HEK293 (cell line): ENCODE measurements around the gene SLC30A3.
A peak's percentile ranks its signal among the peaks of the same experiment; 100 is the strongest.

ENCODE experiments used
- CTCF ChIA-PET: fragments of 350-600 bp; formaldehyde crosslinking; extraction: SDS; loops from one replicate; lab custom pipeline; 2021; ENCODE audit warnings: antibody characterized with exemption; lab: Yijun Ruan, JAX
- POLR2A ChIA-PET: fragments of 300-600 bp; formaldehyde crosslinking; extraction: SDS; loops from one replicate; lab custom pipeline; 2020; ENCODE audit warnings: antibody characterized with exemption, inconsistent platforms; lab: Yijun Ruan, JAX
- H3K27ac ChIP-seq: fragments of 200-500 bp; sonication (Bioruptor generic); 2 replicates; pipeline ENCODE4 v1.5.1; 2014; ENCODE audit warnings: low read depth, low read length, control low read depth, inconsistent platforms; ENCODE audit errors: extremely low read depth
- H3K36me3 ChIP-seq, 2 experiments: fragments of 200-500 bp in 1 of 2; sonication (Bioruptor generic) in 1 of 2; 1 replicate in 1 of 2; 2 replicates in 1 of 2; pipeline ENCODE4 v1.5.1; 2014 to 2017; ENCODE audit warnings: inconsistent platforms in 2 of 2, low read length in 2 of 2; ENCODE audit not compliant: control insufficient read depth in 2 of 2, insufficient read depth in 1 of 2
- H3K4me1 ChIP-seq: fragments of 200-500 bp; sonication (Bioruptor generic); 2 replicates; pipeline ENCODE4 v1.5.1; 2014; ENCODE audit warnings: mild to moderate bottlenecking, low read length, inconsistent platforms; ENCODE audit not compliant: control insufficient read depth, insufficient read depth
- H3K4me3 ChIP-seq: 2 replicates; pipeline ENCODE4 v1.5.1; 2011; ENCODE audit warnings: low read depth, mild to moderate bottlenecking, control low read depth, low read length, moderate library complexity
- H3K9me3 ChIP-seq: fragments of 200-500 bp; sonication (Bioruptor generic); 2 replicates; pipeline ENCODE4 v1.5.1; 2014; ENCODE audit warnings: low read depth, low read length, inconsistent platforms; ENCODE audit not compliant: control insufficient read depth, insufficient read depth
- GLI4 ChIP-seq: fragments of 450-650 bp; formaldehyde crosslinking; IDR thresholded peaks from 2 replicates; pipeline ENCODE4 v1.5.1; 2016; ENCODE audit warnings: missing biosample characterization, missing genetic modification characterization
- IKZF3 ChIP-seq: fragments of 450-650 bp; IDR thresholded peaks from 2 replicates; pipeline ENCODE4 v1.5.0; 2018; ENCODE audit warnings: missing biosample characterization, mild to moderate bottlenecking, missing genetic modification characterization, moderate library complexity
- MYNN ChIP-seq: fragments of 450-650 bp; formaldehyde crosslinking; IDR thresholded peaks from 2 replicates; pipeline ENCODE4 v1.5.1; 2016; ENCODE audit warnings: missing biosample characterization, missing genetic modification characterization, borderline replicate concordance
- OSR2 ChIP-seq: fragments of 450-650 bp; formaldehyde crosslinking; IDR thresholded peaks from 2 replicates; pipeline ENCODE4 v1.5.1; 2016; ENCODE audit warnings: missing biosample characterization, missing genetic modification characterization
- REST ChIP-seq: fragments of 450-650 bp; formaldehyde crosslinking; IDR thresholded peaks from 2 replicates; pipeline ENCODE4 v1.5.1; 2016; ENCODE audit warnings: missing biosample characterization, missing genetic modification characterization
- SCRT2 ChIP-seq: fragments of 450-650 bp; formaldehyde crosslinking; IDR thresholded peaks from 2 replicates; pipeline ENCODE4 v1.5.1; 2016; ENCODE audit warnings: missing biosample characterization, missing genetic modification characterization
- TCF7L2 ChIP-seq: IDR thresholded peaks from 2 replicates; pipeline ENCODE4 v1.6.1; 2011; ENCODE audit warnings: low read depth, mild to moderate bottlenecking, inconsistent platforms, low read length, moderate library complexity, borderline replicate concordance
- YY2 ChIP-seq: fragments of 450-650 bp; formaldehyde crosslinking; IDR thresholded peaks from 2 replicates; pipeline ENCODE4 v1.5.1; 2016; ENCODE audit warnings: missing biosample characterization, missing genetic modification characterization
- ZBTB17 ChIP-seq: fragments of 450-650 bp; formaldehyde crosslinking; IDR thresholded peaks from 2 replicates; pipeline ENCODE4 v1.5.1; 2016; ENCODE audit warnings: missing biosample characterization, missing genetic modification characterization
- ZBTB20 ChIP-seq: fragments of 450-650 bp; formaldehyde crosslinking; IDR thresholded peaks from 2 replicates; pipeline ENCODE4 v1.5.1; 2016; ENCODE audit warnings: missing biosample characterization, missing genetic modification characterization
- ZBTB21 ChIP-seq: fragments of 450-650 bp; formaldehyde crosslinking; IDR thresholded peaks from 2 replicates; pipeline ENCODE4 v1.5.1; 2017; ENCODE audit warnings: missing biosample characterization, missing genetic modification characterization
- ZNF202 ChIP-seq: fragments of 450-650 bp; formaldehyde crosslinking; IDR thresholded peaks from 2 replicates; pipeline ENCODE4 v1.5.1; 2016; ENCODE audit warnings: missing biosample characterization, missing genetic modification characterization, borderline replicate concordance
- ZNF324 ChIP-seq: fragments of 450-650 bp; formaldehyde crosslinking; IDR thresholded peaks from 2 replicates; pipeline ENCODE4 v1.5.1; 2016; ENCODE audit warnings: missing biosample characterization, missing genetic modification characterization
- ZNF341 ChIP-seq: fragments of 450-650 bp; formaldehyde crosslinking; IDR thresholded peaks from 2 replicates; pipeline ENCODE4; 2016; ENCODE audit warnings: low read depth, missing biosample characterization, missing genetic modification characterization
- ZNF362 ChIP-seq: fragments of 450-650 bp; formaldehyde crosslinking; IDR thresholded peaks from 2 replicates; pipeline ENCODE4 v1.5.1; 2016; ENCODE audit warnings: missing biosample characterization, missing genetic modification characterization
- ZNF394 ChIP-seq: fragments of 450-650 bp; formaldehyde crosslinking; IDR thresholded peaks from 2 replicates; pipeline ENCODE4 v1.5.1; 2016; ENCODE audit warnings: missing biosample characterization, missing genetic modification characterization, mild to moderate bottlenecking, moderate library complexity, borderline replicate concordance
- ZNF488 ChIP-seq: fragments of 450-650 bp; formaldehyde crosslinking; IDR thresholded peaks from 2 replicates; pipeline ENCODE4 v1.5.1; 2016; ENCODE audit warnings: missing biosample characterization, missing genetic modification characterization
- ZNF501 ChIP-seq: fragments of 450-650 bp; formaldehyde crosslinking; IDR thresholded peaks from 2 replicates; pipeline ENCODE4 v1.5.1; 2016; ENCODE audit warnings: missing biosample characterization, missing genetic modification characterization
- ZNF548 ChIP-seq: fragments of 450-650 bp; formaldehyde crosslinking; IDR thresholded peaks from 2 replicates; pipeline ENCODE4 v1.5.1; 2016; ENCODE audit warnings: missing biosample characterization, missing genetic modification characterization
- ZNF585B ChIP-seq: fragments of 450-650 bp; formaldehyde crosslinking; IDR thresholded peaks from 2 replicates; pipeline ENCODE4 v1.5.1; 2016; ENCODE audit warnings: missing biosample characterization, missing genetic modification characterization
- ZNF600 ChIP-seq: fragments of 450-650 bp; formaldehyde crosslinking; IDR thresholded peaks from 2 replicates; pipeline ENCODE4 v1.5.1; 2016; ENCODE audit warnings: missing biosample characterization, missing genetic modification characterization
- ZNF626 ChIP-seq: fragments of 450-650 bp; sonication (Bioruptor Pico); formaldehyde crosslinking; IDR thresholded peaks from 2 replicates; pipeline ENCODE4 v1.5.1; 2018; ENCODE audit warnings: missing biosample characterization, missing genetic modification characterization, inconsistent platforms
- TF ChIP-seq, protein P1 (sequence below): fragments of 450-650 bp; formaldehyde crosslinking; IDR thresholded peaks from 2 replicates; pipeline ENCODE4 v1.5.1; 2016; ENCODE audit warnings: missing biosample characterization, missing genetic modification characterization

The SLC30A3 gene

DNA sequence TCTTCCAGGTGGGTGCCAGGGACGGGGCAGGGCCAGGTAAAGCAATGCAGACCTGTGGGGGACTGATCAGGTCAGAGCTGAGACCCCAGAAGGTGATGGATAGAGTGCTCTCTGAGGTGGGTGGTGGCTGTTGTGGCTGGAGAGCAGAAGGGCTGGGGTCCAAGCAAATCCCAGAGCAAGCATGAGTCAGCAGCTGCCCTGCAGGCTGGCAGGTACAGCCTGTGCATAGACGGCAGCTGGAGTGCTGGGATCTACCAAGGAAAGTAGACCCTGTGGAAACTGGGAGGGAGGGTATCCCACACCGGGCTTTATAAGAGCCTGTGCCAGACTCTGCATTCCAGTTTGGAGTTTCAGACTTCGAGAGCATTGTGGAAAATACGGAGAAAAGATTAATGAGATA lies 20.0 kb upstream of the SLC30A3 start:
- Histone ChIP-seq H3K9me3 (no peaks in the 10 kb centered on the region), H3K4me3 (no peak overlapping the region), H3K36me3 (no peaks in the 10 kb centered on the region), H3K27ac (no peak overlapping the region), H3K4me1 (no peaks in the 10 kb centered on the region; the same call in 1 of the 2 replicates)
- ChIA-PET CTCF (interaction anchor here (0.6 to 7.9 kb wide), 8 partner anchors 9 to 266 kb away, joined by 3 to 211 read pairs (median 6); partner anchors contain the start of gene SLC30A3), POLR2A (no interaction called here)
- TF ChIP-seq ZNF362 (tag by site-specific recombination) (no peak), GLI4 (tag by site-specific recombination) (no peak), TCF7L2 (no peak), ZNF341 (tag by site-specific recombination) (peak; percentile 34; the same call in 1 of the 2 replicates), REST (tag by site-specific recombination) (no peak), ZNF585B (tag by site-specific recombination) (no peak), ZBTB17 (tag by site-specific recombination) (peak; percentile 42; the same call in 1 of the 2 replicates), ZNF548 (tag by site-specific recombination) (no peak), MYNN (tag by site-specific recombination) (no peak)
- TF ChIP-seq, protein P1, sequence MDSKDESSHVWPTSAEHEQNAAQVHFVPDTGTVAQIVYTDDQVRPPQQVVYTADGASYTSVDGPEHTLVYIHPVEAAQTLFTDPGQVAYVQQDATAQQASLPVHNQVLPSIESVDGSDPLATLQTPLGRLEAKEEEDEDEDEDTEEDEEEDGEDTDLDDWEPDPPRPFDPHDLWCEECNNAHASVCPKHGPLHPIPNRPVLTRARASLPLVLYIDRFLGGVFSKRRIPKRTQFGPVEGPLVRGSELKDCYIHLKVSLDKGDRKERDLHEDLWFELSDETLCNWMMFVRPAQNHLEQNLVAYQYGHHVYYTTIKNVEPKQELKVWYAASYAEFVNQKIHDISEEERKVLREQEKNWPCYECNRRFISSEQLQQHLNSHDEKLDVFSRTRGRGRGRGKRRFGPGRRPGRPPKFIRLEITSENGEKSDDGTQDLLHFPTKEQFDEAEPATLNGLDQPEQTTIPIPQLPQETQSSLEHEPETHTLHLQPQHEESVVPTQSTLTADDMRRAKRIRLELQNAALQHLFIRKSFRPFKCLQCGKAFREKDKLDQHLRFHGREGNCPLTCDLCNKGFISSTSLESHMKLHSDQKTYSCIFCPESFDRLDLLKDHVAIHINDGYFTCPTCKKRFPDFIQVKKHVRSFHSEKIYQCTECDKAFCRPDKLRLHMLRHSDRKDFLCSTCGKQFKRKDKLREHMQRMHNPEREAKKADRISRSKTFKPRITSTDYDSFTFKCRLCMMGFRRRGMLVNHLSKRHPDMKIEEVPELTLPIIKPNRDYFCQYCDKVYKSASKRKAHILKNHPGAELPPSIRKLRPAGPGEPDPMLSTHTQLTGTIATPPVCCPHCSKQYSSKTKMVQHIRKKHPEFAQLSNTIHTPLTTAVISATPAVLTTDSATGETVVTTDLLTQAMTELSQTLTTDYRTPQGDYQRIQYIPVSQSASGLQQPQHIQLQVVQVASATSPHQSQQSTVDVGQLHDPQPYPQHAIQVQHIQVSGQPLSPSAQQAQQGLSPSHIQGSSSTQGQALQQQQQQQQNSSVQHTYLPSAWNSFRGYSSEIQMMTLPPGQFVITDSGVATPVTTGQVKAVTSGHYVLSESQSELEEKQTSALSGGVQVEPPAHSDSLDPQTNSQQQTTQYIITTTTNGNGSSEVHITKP (tag by site-specific recombination): peak; percentile 44; the same call in 1 of the 2 replicates

DNA sequence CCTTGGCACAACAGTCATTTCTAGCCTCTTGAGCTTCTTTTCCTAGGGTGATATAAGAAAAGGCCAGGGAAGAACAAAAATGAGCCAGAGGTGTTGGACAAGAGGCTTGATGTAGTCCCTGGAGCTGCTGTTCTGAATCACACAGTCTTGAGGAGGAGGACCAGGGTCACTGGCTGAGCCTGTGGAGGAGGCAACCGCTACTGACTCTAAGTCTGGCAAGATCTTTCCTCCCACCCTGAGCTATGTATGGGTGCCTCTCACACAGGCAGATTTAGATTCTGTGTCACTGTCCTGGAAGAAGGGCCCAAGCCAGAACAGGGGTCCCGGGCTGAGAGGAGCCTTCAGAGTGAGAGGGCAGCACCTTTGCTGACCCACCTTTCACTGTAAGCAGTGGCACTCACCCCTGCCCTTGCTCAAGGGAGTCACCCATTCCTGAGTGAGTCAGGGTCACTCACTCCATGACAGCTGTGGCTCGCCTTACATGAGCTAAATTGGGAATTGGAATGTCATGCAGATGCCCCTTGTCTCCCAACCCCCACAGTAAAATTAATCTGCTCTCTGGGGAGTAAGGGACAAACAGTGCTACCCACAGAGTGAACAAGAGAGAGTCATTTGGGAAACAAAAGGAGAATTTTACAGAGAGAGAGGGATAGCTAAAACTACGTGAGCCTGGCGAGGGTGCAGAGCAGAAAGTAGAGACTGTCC lies 19.2 kb upstream of the SLC30A3 start, which contains the start of gene TRIM54:
Gene TRIM54, plus strand, starts transcription at position 575 of the 705 bp plus-strand sequence. CDS start 303 bp downstream, outside the sequence.
- ChIA-PET POLR2A (no interaction called here), CTCF (interaction anchor here (0.6 to 7.9 kb wide), 10 partner anchors 11 to 299 kb away, joined by 3 to 211 read pairs (median 6); partner anchors contain the start of gene SLC30A3)
- no peaks in the 10 kb centered on the region for H3K9me3 ChIP-seq
- H3K27ac ChIP-seq: no peak within 1 kb of the TSS
- TF ChIP-seq ZNF324 (no peak), ZNF202 (tag by site-specific recombination) (no peak), SCRT2 (no peak), ZNF626 (tag by site-specific recombination) (no peak), OSR2 (tag by site-specific recombination) (no peak), ZNF488 (tag by site-specific recombination) (no peak), ZNF341 (tag by site-specific recombination) (no peak), IKZF3 (tag by site-specific recombination) (no peak), ZNF394 (tag by site-specific recombination) (no peak), ZBTB20 (tag by site-specific recombination) (no peak), ZBTB21 (no peak), YY2 (tag by site-specific recombination) (no peak), ZNF600 (tag by site-specific recombination) (no peak), MYNN (tag by site-specific recombination) (no peak), ZNF501 (tag by site-specific recombination) (no peak)
- TF ChIP-seq, all 188 proteins: peak for 0
- Histone ChIP-seq H3K4me3 (no peak within 1 kb of the TSS), H3K36me3 (no peaks in the 10 kb centered on the region), H3K4me1 (no peaks in the 10 kb centered on the region; the same call in 1 of the 2 replicates)
